H1 (cell line): ENCODE data around the gene FOXO6. TPM values are rescaled to one million over a fixed set of nuclear protein-coding genes. Genes with fewer than 3 reads are reported as not detected.

Source experiments
- CEBPB ChIP-seq: IDR thresholded peaks from 2 replicates; pipeline ENCODE4 v1.6.1; 2012; ENCODE audit warnings: low read depth, low read length
- EGR1 ChIP-seq: IDR thresholded peaks from 2 replicates; pipeline ENCODE4 v1.6.1; 2011; ENCODE audit warnings: low read depth, low read length, borderline replicate concordance
- SP2 ChIP-seq: IDR thresholded peaks from 2 replicates; pipeline ENCODE4 v1.6.1; 2012; ENCODE audit warnings: mild to moderate bottlenecking, low read length, inconsistent platforms
- TBP ChIP-seq: IDR thresholded peaks from 2 replicates; pipeline ENCODE4 v1.6.1; 2011; ENCODE audit warnings: low read depth, low read length, improper control_type of control experiment
- TEAD4 ChIP-seq: IDR thresholded peaks from 2 replicates; pipeline ENCODE4 v1.6.1; 2012; ENCODE audit warnings: low read depth, low read length, inconsistent platforms, mixed read lengths
- polyA plus RNA-seq, 7 experiments: library from polyadenylated mRNA; depleted of rRNA in 3 of 7; stranded (reverse) in 5 of 7; unstranded in 2 of 7; fragments of >200 nt in 5 of 7; fragments of 200-250 nt in 2 of 7; gene quantifications; 1 replicate in 5 of 7; 2 replicates in 1 of 7; 4 replicates in 1 of 7; pipeline versions ENCODE4 v1.2.1 to v1.2.3, GENCODE V29; 2011 to 2013; ENCODE audit warnings: missing spikeins in 2 of 7, mixed read lengths in 2 of 7
- total RNA-seq: library from RNA; stranded (reverse); fragmentation: NEBNext Ultra II Directional; extraction: Animal tissue kit (Norgen Biotek cat#: 25700); gene quantifications from 2 replicates; pipeline ENCODE4 v1.2.1, GENCODE V29; 2021
- TF ChIP-seq, protein P1 (sequence below): IDR thresholded peaks from 2 replicates; pipeline ENCODE4 v1.6.1; 2012; ENCODE audit warnings: low read length, inconsistent platforms
- TF ChIP-seq, protein P2 (sequence below): fragments of 300-600 bp; sonication (generic); IDR thresholded peaks from 2 replicates; pipeline ENCODE4 v1.7.1; 2012; ENCODE audit warnings: low read length, moderate library complexity, mild to moderate bottlenecking, inconsistent platforms; ENCODE audit not compliant: insufficient replicate concordance

Gene FOXO6
- total and polyA plus RNA-seq, 2 of the 8 experiments (the other 6 are each of a cell fraction or from before 2014, with no cell fraction given) = 0.59 to 3.0 TPM

DNA sequence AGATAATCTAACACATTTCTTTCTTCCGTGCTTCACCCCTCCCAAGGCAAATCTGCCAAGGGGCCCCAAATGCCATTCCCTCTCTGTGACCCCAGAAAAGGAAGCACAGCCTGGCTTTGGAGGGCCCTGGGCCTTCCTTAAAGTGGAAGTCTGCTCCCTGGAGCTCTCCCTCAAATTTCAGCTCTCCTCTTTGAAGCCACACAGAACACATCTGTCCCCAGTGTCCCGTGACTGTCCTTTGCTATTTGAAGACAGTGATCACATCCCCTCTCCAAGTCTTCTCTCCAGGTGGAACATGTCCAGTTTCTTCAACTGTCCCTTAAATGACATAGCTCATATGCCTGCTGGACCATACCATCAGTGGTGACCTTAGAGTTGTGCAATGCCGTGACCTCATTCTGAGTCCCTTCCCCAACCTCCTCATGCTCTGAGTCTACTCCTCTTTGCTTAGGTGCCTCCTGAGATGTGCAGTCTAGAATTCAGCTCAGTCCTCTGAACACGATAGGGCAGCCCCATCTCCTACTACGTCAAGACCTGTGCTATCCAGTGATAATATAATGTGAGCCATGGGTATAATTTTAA lies 18.4 kb upstream of the FOXO6 start (continued):
- TF ChIP-seq TBP (no peak), EGR1 (no peak), CEBPB (no peak), TEAD4 (no peak), SP2 (no peak)
- TF ChIP-seq, protein P1, sequence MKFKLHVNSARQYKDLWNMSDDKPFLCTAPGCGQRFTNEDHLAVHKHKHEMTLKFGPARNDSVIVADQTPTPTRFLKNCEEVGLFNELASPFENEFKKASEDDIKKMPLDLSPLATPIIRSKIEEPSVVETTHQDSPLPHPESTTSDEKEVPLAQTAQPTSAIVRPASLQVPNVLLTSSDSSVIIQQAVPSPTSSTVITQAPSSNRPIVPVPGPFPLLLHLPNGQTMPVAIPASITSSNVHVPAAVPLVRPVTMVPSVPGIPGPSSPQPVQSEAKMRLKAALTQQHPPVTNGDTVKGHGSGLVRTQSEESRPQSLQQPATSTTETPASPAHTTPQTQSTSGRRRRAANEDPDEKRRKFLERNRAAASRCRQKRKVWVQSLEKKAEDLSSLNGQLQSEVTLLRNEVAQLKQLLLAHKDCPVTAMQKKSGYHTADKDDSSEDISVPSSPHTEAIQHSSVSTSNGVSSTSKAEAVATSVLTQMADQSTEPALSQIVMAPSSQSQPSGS = no peak
- TF ChIP-seq, protein P2, sequence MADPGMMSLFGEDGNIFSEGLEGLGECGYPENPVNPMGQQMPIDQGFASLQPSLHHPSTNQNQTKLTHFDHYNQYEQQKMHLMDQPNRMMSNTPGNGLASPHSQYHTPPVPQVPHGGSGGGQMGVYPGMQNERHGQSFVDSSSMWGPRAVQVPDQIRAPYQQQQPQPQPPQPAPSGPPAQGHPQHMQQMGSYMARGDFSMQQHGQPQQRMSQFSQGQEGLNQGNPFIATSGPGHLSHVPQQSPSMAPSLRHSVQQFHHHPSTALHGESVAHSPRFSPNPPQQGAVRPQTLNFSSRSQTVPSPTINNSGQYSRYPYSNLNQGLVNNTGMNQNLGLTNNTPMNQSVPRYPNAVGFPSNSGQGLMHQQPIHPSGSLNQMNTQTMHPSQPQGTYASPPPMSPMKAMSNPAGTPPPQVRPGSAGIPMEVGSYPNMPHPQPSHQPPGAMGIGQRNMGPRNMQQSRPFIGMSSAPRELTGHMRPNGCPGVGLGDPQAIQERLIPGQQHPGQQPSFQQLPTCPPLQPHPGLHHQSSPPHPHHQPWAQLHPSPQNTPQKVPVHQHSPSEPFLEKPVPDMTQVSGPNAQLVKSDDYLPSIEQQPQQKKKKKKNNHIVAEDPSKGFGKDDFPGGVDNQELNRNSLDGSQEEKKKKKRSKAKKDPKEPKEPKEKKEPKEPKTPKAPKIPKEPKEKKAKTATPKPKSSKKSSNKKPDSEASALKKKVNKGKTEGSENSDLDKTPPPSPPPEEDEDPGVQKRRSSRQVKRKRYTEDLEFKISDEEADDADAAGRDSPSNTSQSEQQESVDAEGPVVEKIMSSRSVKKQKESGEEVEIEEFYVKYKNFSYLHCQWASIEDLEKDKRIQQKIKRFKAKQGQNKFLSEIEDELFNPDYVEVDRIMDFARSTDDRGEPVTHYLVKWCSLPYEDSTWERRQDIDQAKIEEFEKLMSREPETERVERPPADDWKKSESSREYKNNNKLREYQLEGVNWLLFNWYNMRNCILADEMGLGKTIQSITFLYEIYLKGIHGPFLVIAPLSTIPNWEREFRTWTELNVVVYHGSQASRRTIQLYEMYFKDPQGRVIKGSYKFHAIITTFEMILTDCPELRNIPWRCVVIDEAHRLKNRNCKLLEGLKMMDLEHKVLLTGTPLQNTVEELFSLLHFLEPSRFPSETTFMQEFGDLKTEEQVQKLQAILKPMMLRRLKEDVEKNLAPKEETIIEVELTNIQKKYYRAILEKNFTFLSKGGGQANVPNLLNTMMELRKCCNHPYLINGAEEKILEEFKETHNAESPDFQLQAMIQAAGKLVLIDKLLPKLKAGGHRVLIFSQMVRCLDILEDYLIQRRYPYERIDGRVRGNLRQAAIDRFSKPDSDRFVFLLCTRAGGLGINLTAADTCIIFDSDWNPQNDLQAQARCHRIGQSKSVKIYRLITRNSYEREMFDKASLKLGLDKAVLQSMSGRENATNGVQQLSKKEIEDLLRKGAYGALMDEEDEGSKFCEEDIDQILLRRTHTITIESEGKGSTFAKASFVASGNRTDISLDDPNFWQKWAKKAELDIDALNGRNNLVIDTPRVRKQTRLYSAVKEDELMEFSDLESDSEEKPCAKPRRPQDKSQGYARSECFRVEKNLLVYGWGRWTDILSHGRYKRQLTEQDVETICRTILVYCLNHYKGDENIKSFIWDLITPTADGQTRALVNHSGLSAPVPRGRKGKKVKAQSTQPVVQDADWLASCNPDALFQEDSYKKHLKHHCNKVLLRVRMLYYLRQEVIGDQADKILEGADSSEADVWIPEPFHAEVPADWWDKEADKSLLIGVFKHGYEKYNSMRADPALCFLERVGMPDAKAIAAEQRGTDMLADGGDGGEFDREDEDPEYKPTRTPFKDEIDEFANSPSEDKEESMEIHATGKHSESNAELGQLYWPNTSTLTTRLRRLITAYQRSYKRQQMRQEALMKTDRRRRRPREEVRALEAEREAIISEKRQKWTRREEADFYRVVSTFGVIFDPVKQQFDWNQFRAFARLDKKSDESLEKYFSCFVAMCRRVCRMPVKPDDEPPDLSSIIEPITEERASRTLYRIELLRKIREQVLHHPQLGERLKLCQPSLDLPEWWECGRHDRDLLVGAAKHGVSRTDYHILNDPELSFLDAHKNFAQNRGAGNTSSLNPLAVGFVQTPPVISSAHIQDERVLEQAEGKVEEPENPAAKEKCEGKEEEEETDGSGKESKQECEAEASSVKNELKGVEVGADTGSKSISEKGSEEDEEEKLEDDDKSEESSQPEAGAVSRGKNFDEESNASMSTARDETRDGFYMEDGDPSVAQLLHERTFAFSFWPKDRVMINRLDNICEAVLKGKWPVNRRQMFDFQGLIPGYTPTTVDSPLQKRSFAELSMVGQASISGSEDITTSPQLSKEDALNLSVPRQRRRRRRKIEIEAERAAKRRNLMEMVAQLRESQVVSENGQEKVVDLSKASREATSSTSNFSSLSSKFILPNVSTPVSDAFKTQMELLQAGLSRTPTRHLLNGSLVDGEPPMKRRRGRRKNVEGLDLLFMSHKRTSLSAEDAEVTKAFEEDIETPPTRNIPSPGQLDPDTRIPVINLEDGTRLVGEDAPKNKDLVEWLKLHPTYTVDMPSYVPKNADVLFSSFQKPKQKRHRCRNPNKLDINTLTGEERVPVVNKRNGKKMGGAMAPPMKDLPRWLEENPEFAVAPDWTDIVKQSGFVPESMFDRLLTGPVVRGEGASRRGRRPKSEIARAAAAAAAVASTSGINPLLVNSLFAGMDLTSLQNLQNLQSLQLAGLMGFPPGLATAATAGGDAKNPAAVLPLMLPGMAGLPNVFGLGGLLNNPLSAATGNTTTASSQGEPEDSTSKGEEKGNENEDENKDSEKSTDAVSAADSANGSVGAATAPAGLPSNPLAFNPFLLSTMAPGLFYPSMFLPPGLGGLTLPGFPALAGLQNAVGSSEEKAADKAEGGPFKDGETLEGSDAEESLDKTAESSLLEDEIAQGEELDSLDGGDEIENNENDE = no peak
